ENCODE measurements around the gene IL12RB2. TPM values are rescaled to one million over a fixed set of nuclear protein-coding genes. Genes with fewer than 3 reads are reported as not detected.

Gene IL12RB2
- total RNA-seq, 1 experiment from 2014 or later = not detected

DNA sequence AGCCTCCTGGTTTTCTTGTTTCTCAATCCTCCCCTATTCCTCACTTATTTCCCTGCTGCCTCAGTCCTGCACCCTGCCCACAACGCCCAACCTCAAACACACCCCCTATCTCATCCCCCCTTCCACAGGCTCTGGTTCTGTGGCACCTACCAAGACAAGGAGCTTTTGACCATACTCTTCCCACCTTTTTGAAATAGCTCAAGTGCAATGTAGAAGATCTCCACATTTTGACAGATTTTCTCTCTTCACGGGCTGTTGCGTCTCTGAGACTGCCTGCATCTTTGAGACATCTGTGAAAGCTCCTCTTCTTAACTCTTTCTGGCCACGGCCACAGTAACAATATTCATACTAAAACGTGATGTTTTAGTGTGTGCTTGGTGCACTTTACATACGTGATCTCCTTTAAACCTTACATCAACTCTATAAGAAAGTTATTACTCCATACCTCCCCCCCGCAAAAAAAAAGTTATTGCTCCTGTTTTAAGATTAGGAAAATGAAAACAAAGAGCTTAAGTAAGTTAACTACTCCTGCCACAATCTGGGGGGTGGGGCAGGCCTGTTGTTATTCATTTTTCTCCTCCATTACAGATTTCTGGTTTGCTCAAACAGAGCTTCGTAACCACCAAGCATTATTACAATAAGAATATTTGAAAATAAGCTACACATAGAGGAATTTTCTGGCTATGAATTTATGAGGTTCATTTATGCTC, 124.4 kb downstream of the IL12RB2 start:
- peak overlapping the region; percentile 98 for H3K4me3 Mint-ChIP-seq (ENCODE audit: low read depth, unreplicated experiment)
- intact Hi-C loops (cut with micrococcal nuclease; ENCODE audit: unreplicated experiment) = loop anchor here (10.0 kb wide), 1 partner anchor 497 kb away; no protein-coding TSS in a partner anchor
- TF ChIP-seq, protein P1, sequence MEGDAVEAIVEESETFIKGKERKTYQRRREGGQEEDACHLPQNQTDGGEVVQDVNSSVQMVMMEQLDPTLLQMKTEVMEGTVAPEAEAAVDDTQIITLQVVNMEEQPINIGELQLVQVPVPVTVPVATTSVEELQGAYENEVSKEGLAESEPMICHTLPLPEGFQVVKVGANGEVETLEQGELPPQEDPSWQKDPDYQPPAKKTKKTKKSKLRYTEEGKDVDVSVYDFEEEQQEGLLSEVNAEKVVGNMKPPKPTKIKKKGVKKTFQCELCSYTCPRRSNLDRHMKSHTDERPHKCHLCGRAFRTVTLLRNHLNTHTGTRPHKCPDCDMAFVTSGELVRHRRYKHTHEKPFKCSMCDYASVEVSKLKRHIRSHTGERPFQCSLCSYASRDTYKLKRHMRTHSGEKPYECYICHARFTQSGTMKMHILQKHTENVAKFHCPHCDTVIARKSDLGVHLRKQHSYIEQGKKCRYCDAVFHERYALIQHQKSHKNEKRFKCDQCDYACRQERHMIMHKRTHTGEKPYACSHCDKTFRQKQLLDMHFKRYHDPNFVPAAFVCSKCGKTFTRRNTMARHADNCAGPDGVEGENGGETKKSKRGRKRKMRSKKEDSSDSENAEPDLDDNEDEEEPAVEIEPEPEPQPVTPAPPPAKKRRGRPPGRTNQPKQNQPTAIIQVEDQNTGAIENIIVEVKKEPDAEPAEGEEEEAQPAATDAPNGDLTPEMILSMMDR (IDR thresholded peaks at IDR 0.05; ENCODE audit: unreplicated experiment) = no peak
- no peak for DNase-seq
- CTCF ChIA-PET = interaction anchor here (0.6 to 2.8 kb wide), 2 partner anchors 14 to 68 kb away, joined by 4 to 8 read pairs; no protein-coding TSS in a partner anchor
- H3K4me1 Mint-ChIP-seq (ENCODE audit: low read depth, unreplicated experiment) = peaks cover 11% of the 10 kb centered on the region
- H3K9me3 Mint-ChIP-seq (ENCODE audit: low read depth, unreplicated experiment) = no peaks in the 10 kb centered on the region
- H3K36me3 Mint-ChIP-seq (ENCODE audit: insufficient read depth, unreplicated experiment) = peaks cover 42% of the 10 kb centered on the region
- peak overlapping the region; percentile 57 for H3K27ac Mint-ChIP-seq (ENCODE audit: unreplicated experiment)
- H3K27me3 Mint-ChIP-seq (ENCODE audit: unreplicated experiment) = no peaks in the 10 kb centered on the region
- no TSS peak for BruUV-seq (replicated peaks)

DNA sequence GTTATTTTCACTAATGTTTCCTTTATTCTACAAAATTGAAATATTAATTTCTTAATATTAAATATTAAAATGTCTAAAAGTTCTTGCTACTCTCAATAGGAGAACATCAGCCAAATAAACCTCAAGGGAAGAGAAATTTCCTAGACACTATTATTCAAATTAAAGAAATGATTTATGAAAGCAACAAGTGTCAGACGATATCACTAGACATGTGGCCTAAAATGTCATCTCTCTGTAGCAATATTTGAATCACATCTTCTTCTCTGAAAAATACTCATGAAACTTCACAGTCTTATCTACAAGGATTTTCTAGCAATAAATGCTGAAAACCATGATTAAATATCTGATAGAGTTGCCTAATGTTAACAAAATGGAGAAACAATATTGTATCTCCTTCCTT, 125.1 kb downstream of the IL12RB2 start:
- peaks cover 11% of the 10 kb centered on the region for H3K4me1 Mint-ChIP-seq (ENCODE audit: low read depth, unreplicated experiment)
- no peaks in the 10 kb centered on the region for H3K9me3 Mint-ChIP-seq (ENCODE audit: low read depth, unreplicated experiment)
- CTCF ChIA-PET = no interaction called here
- BruUV-seq (replicated peaks) = no TSS peak
- H3K27ac Mint-ChIP-seq (ENCODE audit: unreplicated experiment) = no peak overlapping the region
- intact Hi-C loops (cut with micrococcal nuclease; ENCODE audit: unreplicated experiment) = loop anchor here (10.0 kb wide), 1 partner anchor 498 kb away; no protein-coding TSS in a partner anchor
- no peaks in the 10 kb centered on the region for H3K27me3 Mint-ChIP-seq (ENCODE audit: unreplicated experiment)
- TF ChIP-seq, protein P1 (IDR thresholded peaks at IDR 0.05; ENCODE audit: unreplicated experiment) = no peak
- H3K4me3 Mint-ChIP-seq (ENCODE audit: low read depth, unreplicated experiment) = no peak overlapping the region
- DNase-seq = no peak
- H3K36me3 Mint-ChIP-seq (ENCODE audit: insufficient read depth, unreplicated experiment) = peaks cover 35% of the 10 kb centered on the region

DNA sequence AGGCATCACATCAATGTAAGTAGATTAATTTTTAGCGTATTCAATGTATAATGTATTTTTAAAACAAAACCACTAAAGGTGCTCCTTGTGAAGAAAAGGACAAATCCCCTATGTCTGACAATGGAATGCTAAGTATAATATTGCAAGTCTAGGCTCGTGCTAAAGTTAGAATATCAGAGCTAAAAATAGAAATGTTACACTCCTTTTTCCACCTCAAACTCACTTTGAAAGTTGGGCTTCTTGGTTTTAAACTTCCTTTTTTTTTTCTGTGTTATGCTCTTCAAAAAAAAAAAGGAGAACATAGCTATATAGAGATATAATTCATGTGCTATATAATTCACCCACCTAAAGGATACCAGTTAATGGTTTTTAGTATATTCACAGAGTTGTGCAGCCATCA, 126.2 kb downstream of the IL12RB2 start:
- DNase-seq = no peak
- Mint-ChIP-seq H3K27ac (ENCODE audit: unreplicated experiment) (no peak overlapping the region), H3K36me3 (ENCODE audit: insufficient read depth, unreplicated experiment) (peaks cover 24% of the 10 kb centered on the region), H3K4me1 (ENCODE audit: low read depth, unreplicated experiment) (peaks cover 11% of the 10 kb centered on the region), H3K4me3 (ENCODE audit: low read depth, unreplicated experiment) (no peak overlapping the region), H3K9me3 (ENCODE audit: low read depth, unreplicated experiment) (no peaks in the 10 kb centered on the region), H3K27me3 (ENCODE audit: unreplicated experiment) (no peaks in the 10 kb centered on the region)
- no TSS peak for BruUV-seq (replicated peaks)
- intact Hi-C loops (cut with micrococcal nuclease; ENCODE audit: unreplicated experiment) = loop anchor here (10.0 kb wide), 1 partner anchor 499 kb away; no protein-coding TSS in a partner anchor
- CTCF ChIA-PET = no interaction called here
- TF ChIP-seq, protein P1 (IDR thresholded peaks at IDR 0.05; ENCODE audit: unreplicated experiment) = no peak

DNA sequence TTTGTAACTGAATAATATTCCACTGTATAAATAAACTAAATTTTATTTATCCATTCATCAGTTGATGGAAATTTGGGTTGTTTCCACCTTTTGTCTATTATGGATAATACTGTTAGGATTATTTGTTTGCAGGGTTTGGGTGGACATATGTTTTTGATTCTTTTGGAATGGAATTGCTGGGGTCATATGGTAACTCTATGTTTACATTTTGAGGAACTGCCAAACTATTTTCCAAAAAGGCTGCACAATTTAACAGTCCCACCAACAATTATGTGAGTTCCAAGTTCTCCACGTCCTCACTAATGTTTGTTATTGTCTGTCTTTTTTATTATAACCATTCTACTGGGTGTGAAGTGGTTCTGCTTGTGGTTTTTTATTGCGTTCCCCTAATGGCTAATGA, 126.8 kb downstream of the IL12RB2 start:
- intact Hi-C loops (cut with micrococcal nuclease; ENCODE audit: unreplicated experiment) = loop anchor here (10.0 kb wide), 1 partner anchor 500 kb away; no protein-coding TSS in a partner anchor
- DNase-seq = no peak
- no peak overlapping the region for H3K27ac Mint-ChIP-seq (ENCODE audit: unreplicated experiment)
- no peaks in the 10 kb centered on the region for H3K27me3 Mint-ChIP-seq (ENCODE audit: unreplicated experiment)
- H3K4me1 Mint-ChIP-seq (ENCODE audit: low read depth, unreplicated experiment) = peaks cover 11% of the 10 kb centered on the region
- TF ChIP-seq, protein P1 (IDR thresholded peaks at IDR 0.05; ENCODE audit: unreplicated experiment) = no peak
- H3K36me3 Mint-ChIP-seq (ENCODE audit: insufficient read depth, unreplicated experiment) = peaks cover 17% of the 10 kb centered on the region
- BruUV-seq (replicated peaks) = no TSS peak
- CTCF ChIA-PET = no interaction called here
- no peak overlapping the region for H3K4me3 Mint-ChIP-seq (ENCODE audit: low read depth, unreplicated experiment)
- H3K9me3 Mint-ChIP-seq (ENCODE audit: low read depth, unreplicated experiment) = no peaks in the 10 kb centered on the region
